H1 (cell line): ENCODE results near the gene PCDHGA7. TPM values are rescaled to one million over a fixed set of nuclear protein-coding genes. Genes with fewer than 3 reads are reported as not detected.

ENCODE experiments used
- CTCF ChIA-PET: fragments of 300-600 bp; sonication (Branson Sonifier 250); formaldehyde crosslinking; loops from one replicate; lab custom pipeline; 2021; ENCODE audit not compliant: partially characterized antibody; lab: Charles Lee
- POLR2A ChIA-PET: fragments of 300-600 bp; sonication (Branson Sonifier 250); formaldehyde crosslinking; loops from one replicate; lab custom pipeline; 2021; ENCODE audit warnings: inconsistent platforms; ENCODE audit not compliant: partially characterized antibody; lab: Charles Lee
- DNase-seq, 2 experiments: peaks; one replicate each; pipeline versions ENCODE4 v3.0.0 to v3.0.0-alpha.2; 2010 to 2022; ENCODE audit warnings: low spot score in 2 of 2, low read depth in 1 of 2, mixed read lengths in 1 of 2
- FAIRE-seq: peaks from 2 replicates; lab custom pipeline; 2011; peaks lifted over from hg19 to GRCh38; lab: Jason Lieb, UNC
- H2AFZ ChIP-seq: 2 replicates; pipeline ENCODE4 v1.8.1; 2012; ENCODE audit warnings: low read length, inconsistent platforms
- H2AK5ac ChIP-seq: 2 replicates; pipeline ENCODE4 v1.6.1; 2013; ENCODE audit warnings: low read depth, low read length
- H2BK120ac ChIP-seq: replicated peaks from 2 replicates; pipeline ENCODE3; 2013; ENCODE audit warnings: low read depth, low read length, inconsistent platforms
- H2BK12ac ChIP-seq: 2 replicates; pipeline ENCODE4 v1.6.1; 2013; ENCODE audit warnings: low read depth, low read length
- H2BK15ac ChIP-seq: 2 replicates; pipeline ENCODE4 v1.6.1; 2013; ENCODE audit warnings: low read length
- H2BK20ac ChIP-seq: 2 replicates; pipeline ENCODE4 v1.6.1; 2013; ENCODE audit warnings: low read length
- H2BK5ac ChIP-seq: 2 replicates; pipeline ENCODE4 v1.6.1; 2013; ENCODE audit warnings: low read depth, low read length
- H3K14ac ChIP-seq: 2 replicates; pipeline ENCODE4 v1.6.1; 2013; ENCODE audit warnings: inconsistent platforms; ENCODE audit not compliant: insufficient read length
- H3K18ac ChIP-seq: 2 replicates; pipeline ENCODE4 v1.6.1; 2013; ENCODE audit warnings: low read length; ENCODE audit errors: extremely low read depth
- H3K23ac ChIP-seq: 2 replicates; pipeline ENCODE4 v1.6.1; 2013; ENCODE audit warnings: inconsistent platforms; ENCODE audit not compliant: insufficient read length
- H3K23me2 ChIP-seq: 2 replicates; pipeline ENCODE4 v1.6.1; 2013; ENCODE audit warnings: low read depth, low read length
- H3K27ac ChIP-seq: 2 replicates; pipeline ENCODE4 v1.6.1; 2011; ENCODE audit warnings: low read depth, low read length, inconsistent platforms
- H3K27me3 ChIP-seq, 4 experiments: replicated peaks in 1 of 4; 1 replicate in 1 of 4; 2 replicates in 3 of 4; pipeline versions ENCODE4 v1.6.1 to v1.8.1; 2011 to 2013; ENCODE audit warnings: low read length in 3 of 4, mild to moderate bottlenecking in 3 of 4, inconsistent platforms in 2 of 4, mixed read lengths in 2 of 4, moderate library complexity in 1 of 4; ENCODE audit not compliant: control insufficient read depth in 3 of 4, insufficient read depth in 3 of 4; ENCODE audit errors: extremely low read depth in 1 of 4
- H3K36me3 ChIP-seq, 4 experiments: 2 replicates each; pipeline versions ENCODE4 v1.6.1 to v1.8.1; 2011 to 2013; ENCODE audit warnings: mild to moderate bottlenecking in 4 of 4, low read length in 3 of 4, moderate library complexity in 2 of 4, control low read depth in 1 of 4, inconsistent platforms in 1 of 4; ENCODE audit not compliant: insufficient read depth in 4 of 4, control insufficient read depth in 2 of 4
- H3K4ac ChIP-seq: replicated peaks from 2 replicates; pipeline ENCODE3; 2013; ENCODE audit warnings: low read length, low read depth, mixed read lengths, inconsistent platforms; ENCODE audit not compliant: insufficient read length
- H3K4me1 ChIP-seq, 4 experiments: replicated peaks in 1 of 4; 1 replicate in 1 of 4; 2 replicates in 3 of 4; pipeline versions ENCODE4 v1.6.1 to v1.8.1; 2011 to 2013; ENCODE audit warnings: low read length in 3 of 4, inconsistent platforms in 2 of 4, mixed read lengths in 1 of 4; ENCODE audit not compliant: insufficient read depth in 4 of 4, control insufficient read depth in 3 of 4
- H3K4me2 ChIP-seq, 2 experiments: 2 replicates each; pipeline versions ENCODE4 v1.6.1 to v1.8.1; 2011 to 2013; ENCODE audit warnings: low read depth in 2 of 2, low read length in 2 of 2, control low read depth in 1 of 2, inconsistent platforms in 1 of 2, mild to moderate bottlenecking in 1 of 2; ENCODE audit not compliant: insufficient read depth in 1 of 2
- H3K4me3 ChIP-seq, 4 experiments: fragments of 200-600, 300-600 bp in 1 of 4; sonication (generic), shearing (Covaris generic), sonication (Bioruptor Twin) in 1 of 4; 2 replicates each; pipeline versions ENCODE4 v1.5.1 to v1.8.1; 2011 to 2016; ENCODE audit warnings: low read length in 4 of 4, low read depth in 3 of 4, control low read depth in 2 of 4, inconsistent platforms in 2 of 4, mild to moderate bottlenecking in 2 of 4, mixed read lengths in 1 of 4, moderate library complexity in 1 of 4; ENCODE audit not compliant: insufficient read depth in 2 of 4; ENCODE audit errors: extremely low read depth in 1 of 4
- H3K56ac ChIP-seq: replicated peaks from 2 replicates; pipeline ENCODE3; 2013; ENCODE audit warnings: low read depth, mild to moderate bottlenecking, mixed read lengths, low read length, inconsistent platforms; ENCODE audit not compliant: insufficient read length
- H3K79me1 ChIP-seq: 2 replicates; pipeline ENCODE4 v1.6.1; 2013; ENCODE audit warnings: low read depth, low read length, control low read depth
- H3K79me2 ChIP-seq, 2 experiments: 2 replicates each; pipeline versions ENCODE4 v1.6.1 to v1.8.1; 2012 to 2013; ENCODE audit warnings: low read length in 2 of 2, mild to moderate bottlenecking in 2 of 2, inconsistent platforms in 1 of 2; ENCODE audit not compliant: insufficient read depth in 2 of 2, control insufficient read depth in 1 of 2
- H3K9ac ChIP-seq, 4 experiments: replicated peaks in 1 of 4; 1 replicate in 1 of 4; 2 replicates in 3 of 4; pipeline versions ENCODE4 v1.6.1 to v1.8.1; 2011 to 2013; ENCODE audit warnings: low read depth in 3 of 4, low read length in 3 of 4, control low read depth in 2 of 4, mild to moderate bottlenecking in 2 of 4, moderate library complexity in 2 of 4, inconsistent platforms in 1 of 4; ENCODE audit errors: extremely low read depth in 1 of 4
- H3K9me3 ChIP-seq, 2 experiments: 2 replicates each; pipeline versions ENCODE4 v1.6.1 to v1.8.1; 2012 to 2013; ENCODE audit warnings: mild to moderate bottlenecking in 2 of 2, moderate library complexity in 2 of 2, control low read depth in 1 of 2, inconsistent platforms in 1 of 2, low read depth in 1 of 2, low read length in 1 of 2, mixed read lengths in 1 of 2; ENCODE audit not compliant: insufficient read depth in 2 of 2
- H4K20me1 ChIP-seq, 2 experiments: replicated peaks in 1 of 2; 2 replicates each; pipeline versions ENCODE3 to v1.8.1; 2011 to 2013; ENCODE audit warnings: inconsistent platforms in 2 of 2, low read length in 2 of 2, mild to moderate bottlenecking in 1 of 2; ENCODE audit not compliant: insufficient read depth in 2 of 2, control insufficient read depth in 1 of 2
- H4K5ac ChIP-seq: 2 replicates; pipeline ENCODE4 v1.6.1; 2013; ENCODE audit warnings: low read length, low read depth, mixed read lengths, inconsistent platforms; ENCODE audit not compliant: insufficient read length
- H4K8ac ChIP-seq: 2 replicates; pipeline ENCODE4 v1.8.0; 2013; ENCODE audit warnings: mild to moderate bottlenecking, moderate library complexity, low read length, inconsistent platforms; ENCODE audit not compliant: insufficient read depth; ENCODE audit errors: extremely low read depth
- H4K91ac ChIP-seq: replicated peaks from 2 replicates; pipeline ENCODE3; 2013; ENCODE audit warnings: low read length, mixed read lengths, inconsistent platforms; ENCODE audit not compliant: insufficient read length
- SUZ12 ChIP-seq: fragments of 200-600 bp; sonication (generic); IDR thresholded peaks from 2 replicates; pipeline ENCODE4 v1.6.1; 2012; ENCODE audit warnings: mild to moderate bottlenecking, inconsistent platforms, low read length, moderate library complexity, mixed read lengths
- WGBS, 2 experiments: shearing (Covaris generic) in 1 of 2; methylation state at CpG; one replicate each; pipeline versions ENCODE4 v1.1.6 to v1.1.7; 2013 to 2015; ENCODE audit warnings: low lambda C conversion rate in 2 of 2, mixed read lengths in 2 of 2, inconsistent platforms in 1 of 2, low coverage in 1 of 2, missing lambda C conversion rate in 1 of 2; ENCODE audit not compliant: insufficient replicate concordance in 2 of 2, insufficient coverage in 1 of 2, insufficient read length in 1 of 2; ENCODE audit errors: extremely low coverage in 1 of 2, missing lambda C conversion rate in 1 of 2; 5-methylcytosine and 5-hydroxymethylcytosine counted together
- polyA plus RNA-seq, 7 experiments: library from polyadenylated mRNA; depleted of rRNA in 3 of 7; stranded (reverse) in 5 of 7; unstranded in 2 of 7; fragments of >200 nt in 5 of 7; fragments of 200-250 nt in 2 of 7; gene quantifications; 1 replicate in 5 of 7; 2 replicates in 1 of 7; 4 replicates in 1 of 7; pipeline versions ENCODE4 v1.2.1 to v1.2.3, GENCODE V29; 2011 to 2013; ENCODE audit warnings: missing spikeins in 2 of 7, mixed read lengths in 2 of 7
- total RNA-seq: library from RNA; stranded (reverse); fragmentation: NEBNext Ultra II Directional; extraction: Animal tissue kit (Norgen Biotek cat#: 25700); gene quantifications from 2 replicates; pipeline ENCODE4 v1.2.1, GENCODE V29; 2021

The PCDHGA7 gene
- total and polyA plus RNA-seq, 2 of the 8 experiments (the other 6 are each of a cell fraction or from before 2014, with no cell fraction given), result 0.39 to 1.1 TPM

- Histone ChIP-seq H2BK20ac (no peak overlapping the region), H4K8ac (no peak overlapping the region), H3K9me3 (peaks cover 40 to 51% of the 10 kb centered on the region in 2 experiments), H3K14ac (no peak overlapping the region), H3K4me3 (no peak overlapping the region), H3K23me2 (no peaks in the 10 kb centered on the region), H2BK15ac (no peak overlapping the region), H3K4me1 (no peaks in the 10 kb centered on the region), H4K20me1 (no peaks in the 10 kb centered on the region), H3K79me2 (no peaks in the 10 kb centered on the region), H3K36me3 (peaks cover 0 to 12% (median 0%) of the 10 kb centered on the region in 4 experiments; a peak in 1 of 8 replicates), H4K5ac (no peak overlapping the region), H2BK5ac (no peak overlapping the region), H2AK5ac (no peak overlapping the region), H2BK12ac (no peak overlapping the region), H2BK120ac (no peak overlapping the region), H4K91ac (no peak overlapping the region), H3K18ac (no peak overlapping the region), H3K27me3 (no peaks in the 10 kb centered on the region), H3K79me1 (no peaks in the 10 kb centered on the region), H3K56ac (no peak overlapping the region), H3K9ac (no peak overlapping the region), H3K4me2 (no peak overlapping the region), H3K23ac (no peak overlapping the region), H2AFZ (no peak overlapping the region), H3K27ac (no peak overlapping the region), H3K4ac (no peak overlapping the region)
- no peak for FAIRE-seq
- ChIA-PET POLR2A (no interaction called here), CTCF (interaction anchor here (0.7 to 2.3 kb wide), 5 partner anchors 10 to 164 kb away, joined by 3 to 7 read pairs (median 4); partner anchors contain the start of genes PCDHGB4 and PCDHGB7)
- WGBS, 2 experiments, result 95% methylated on average over 55 of the region's 61 CpGs; no CpG with 5 or more reads in 1 of the 2 experiments
- DNase-seq, result no peak
- no peak for TF ChIP-seq SUZ12
Observed at GRCh38 chr5:141399555-141400258, 17.2 kb downstream of the PCDHGA7 start.
